Measurements from ENCODE around the gene PCDHGC5. TPM values are rescaled to one million over a fixed set of nuclear protein-coding genes. Genes with fewer than 3 reads are reported as not detected.
A peak's percentile ranks its signal among the peaks of the same experiment; 100 is the strongest.

The PCDHGC5 gene
- polyA plus RNA-seq, 1 experiment = 2.4 TPM

DNA sequence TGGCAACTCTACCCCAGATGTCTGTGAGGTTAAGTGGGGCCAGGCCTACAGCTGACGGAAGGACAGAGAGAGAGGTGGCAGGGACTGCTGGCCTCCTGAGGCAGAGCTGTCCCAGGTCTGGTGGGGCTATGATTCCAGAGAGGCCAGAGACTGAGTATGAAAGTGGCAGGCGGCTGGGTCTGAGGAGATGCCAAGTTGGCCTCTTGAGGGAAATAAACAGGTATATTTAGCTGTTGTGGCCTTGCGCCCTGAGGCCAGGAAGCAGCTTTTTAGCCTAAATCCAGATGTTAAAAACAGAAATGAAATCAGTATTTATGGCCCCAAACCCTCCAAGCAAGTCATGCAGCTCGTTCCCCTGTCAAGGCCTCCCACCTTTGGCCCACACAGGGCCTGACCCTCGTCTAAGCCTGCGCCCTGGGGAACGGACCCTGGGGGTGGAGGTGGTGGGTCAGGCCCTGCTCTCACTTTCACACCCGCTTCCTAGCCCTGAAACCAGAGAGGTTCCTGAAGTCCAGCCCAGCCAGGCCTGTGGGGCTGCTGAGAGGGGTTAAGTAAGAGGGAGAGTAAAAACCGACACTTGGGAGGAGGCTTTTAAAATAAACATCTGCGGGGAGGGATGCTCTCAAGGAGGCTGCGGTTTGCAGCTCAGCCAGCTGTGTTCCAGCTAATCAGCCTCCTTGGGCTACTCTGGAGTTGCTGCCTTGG, 18.7 kb downstream of the PCDHGC5 start:
- H3K27ac ChIP-seq (ENCODE audit: low read depth, low read length) = peak overlapping the region; percentile 91
- no peaks in the 10 kb centered on the region for H3K27me3 ChIP-seq (ENCODE audit: control insufficient read depth, insufficient read depth, low read length)
- ChIA-PET POLR2A (interaction anchor here (1.1 to 4.7 kb wide), 7 partner anchors 11 to 50 kb away, joined by 3 to 40 read pairs (median 8); partner anchors contain the start of genes PCDHGC3 and PCDHGC5), CTCF (interaction anchor here (0.5 to 11.7 kb wide), 10 partner anchors 8 to 95 kb away, joined by 3 to 165 read pairs (median 4); partner anchors contain the start of genes PCDHGA10 and PCDHGC5)
- TF ChIP-seq, protein P1, sequence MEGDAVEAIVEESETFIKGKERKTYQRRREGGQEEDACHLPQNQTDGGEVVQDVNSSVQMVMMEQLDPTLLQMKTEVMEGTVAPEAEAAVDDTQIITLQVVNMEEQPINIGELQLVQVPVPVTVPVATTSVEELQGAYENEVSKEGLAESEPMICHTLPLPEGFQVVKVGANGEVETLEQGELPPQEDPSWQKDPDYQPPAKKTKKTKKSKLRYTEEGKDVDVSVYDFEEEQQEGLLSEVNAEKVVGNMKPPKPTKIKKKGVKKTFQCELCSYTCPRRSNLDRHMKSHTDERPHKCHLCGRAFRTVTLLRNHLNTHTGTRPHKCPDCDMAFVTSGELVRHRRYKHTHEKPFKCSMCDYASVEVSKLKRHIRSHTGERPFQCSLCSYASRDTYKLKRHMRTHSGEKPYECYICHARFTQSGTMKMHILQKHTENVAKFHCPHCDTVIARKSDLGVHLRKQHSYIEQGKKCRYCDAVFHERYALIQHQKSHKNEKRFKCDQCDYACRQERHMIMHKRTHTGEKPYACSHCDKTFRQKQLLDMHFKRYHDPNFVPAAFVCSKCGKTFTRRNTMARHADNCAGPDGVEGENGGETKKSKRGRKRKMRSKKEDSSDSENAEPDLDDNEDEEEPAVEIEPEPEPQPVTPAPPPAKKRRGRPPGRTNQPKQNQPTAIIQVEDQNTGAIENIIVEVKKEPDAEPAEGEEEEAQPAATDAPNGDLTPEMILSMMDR (IDR thresholded peaks at IDR 0.05; ENCODE audit: low read depth, low read length) = no peak
- peak; percentile 83 for DNase-seq (ENCODE audit: low read depth, low spot score)
- no peaks in the 10 kb centered on the region for H3K9me3 ChIP-seq (ENCODE audit: control insufficient read depth, insufficient read depth, low read length)
- peak overlapping the region; percentile 31; the same call in 1 of the 2 replicates for H3K4me3 ChIP-seq (ENCODE audit: low read depth, low read length)

DNA sequence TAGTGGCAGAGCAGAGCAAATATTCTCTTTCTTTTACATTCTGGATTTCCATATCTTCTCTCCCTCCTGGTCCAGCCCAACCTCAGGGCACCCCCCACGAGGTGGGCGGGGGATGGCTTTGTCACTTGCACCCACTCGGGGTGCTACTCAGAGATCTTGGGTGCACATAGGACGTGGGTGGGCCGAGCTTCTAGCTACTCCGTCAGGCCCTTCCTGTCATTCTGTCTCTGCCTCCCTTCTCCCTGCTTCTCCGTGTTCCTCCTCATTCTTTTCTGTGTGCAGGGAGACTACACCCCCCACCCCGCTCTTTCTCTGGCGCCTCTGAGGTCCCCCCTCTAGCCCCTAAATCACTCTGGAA, 19.5 kb downstream of the PCDHGC5 start:
- Histone ChIP-seq H3K27me3 (ENCODE audit: control insufficient read depth, insufficient read depth, low read length) (no peaks in the 10 kb centered on the region), H3K4me3 (ENCODE audit: low read depth, low read length) (peak overlapping the region; percentile 40), H3K9me3 (ENCODE audit: control insufficient read depth, insufficient read depth, low read length) (no peaks in the 10 kb centered on the region), H3K27ac (ENCODE audit: low read depth, low read length) (peak overlapping the region; percentile 91)
- ChIA-PET POLR2A (interaction anchor here (1.1 to 4.7 kb wide), 6 partner anchors 10 to 49 kb away, joined by 5 to 40 read pairs (median 16); partner anchors contain the start of genes PCDHGC3 and PCDHGC5), CTCF (interaction anchor here (0.5 to 11.7 kb wide), 10 partner anchors 9 to 96 kb away, joined by 3 to 165 read pairs (median 4); partner anchors contain the start of genes PCDHGA10, PCDHGC3 and PCDHGC5)
- TF ChIP-seq, protein P1 (IDR thresholded peaks at IDR 0.05; ENCODE audit: low read depth, low read length) = no peak
- no peak for DNase-seq (ENCODE audit: low read depth, low spot score)

DNA sequence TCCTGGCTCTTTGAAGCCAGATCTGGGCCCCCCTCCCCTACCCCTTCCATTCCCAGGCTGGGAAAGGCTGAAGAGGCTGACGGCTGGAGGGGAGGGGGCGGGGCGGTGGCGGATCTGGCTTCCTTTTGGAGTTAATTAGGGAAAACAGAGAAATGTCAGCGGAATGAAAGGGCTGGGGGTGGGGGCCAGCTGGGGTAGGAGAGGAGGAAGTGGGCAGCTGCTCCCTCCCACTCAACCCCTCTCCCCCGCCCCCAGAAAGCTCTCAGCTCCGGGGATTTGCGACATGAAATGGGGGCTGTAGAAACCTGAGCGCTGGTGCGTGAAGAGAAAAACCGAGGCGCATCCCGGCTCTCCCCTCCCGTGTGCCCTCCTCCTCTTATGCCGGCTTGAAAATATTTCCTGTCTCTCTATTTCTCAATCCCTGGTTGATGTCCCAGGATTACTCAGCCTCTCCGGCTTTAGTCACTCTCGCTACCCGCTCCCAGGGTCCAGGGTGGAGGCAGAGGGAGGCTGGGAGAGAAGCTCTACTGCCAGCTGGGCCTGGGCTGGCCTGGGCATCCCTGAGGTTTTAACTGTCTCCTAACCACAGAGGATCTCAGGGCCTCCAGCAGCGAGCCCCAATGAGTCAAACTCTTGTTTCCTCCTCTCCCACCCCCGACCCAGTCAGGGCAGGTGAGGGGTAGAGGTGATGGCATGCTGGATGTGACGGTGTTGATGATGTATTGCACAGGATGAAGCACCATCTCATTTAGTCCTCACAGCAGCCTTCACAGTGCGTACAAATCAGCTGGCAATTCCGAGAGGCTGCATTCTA, 20.1 kb downstream of the PCDHGC5 start:
- ChIA-PET POLR2A (interaction anchor here (0.7 to 4.7 kb wide), 10 partner anchors 9 to 460 kb away, joined by 3 to 40 read pairs (median 4); partner anchors contain the start of genes PCDHGC3, PCDHGC5 and RNF14), CTCF (interaction anchor here (0.6 to 11.7 kb wide), 12 partner anchors 9 to 96 kb away, joined by 3 to 165 read pairs (median 4); partner anchors contain the start of genes PCDHGA10, PCDHGC3 and PCDHGC5)
- peak; percentile 92 for DNase-seq (ENCODE audit: low read depth, low spot score)
- TF ChIP-seq, protein P1 (IDR thresholded peaks at IDR 0.05; ENCODE audit: low read depth, low read length) = no peak
- Histone ChIP-seq H3K4me3 (ENCODE audit: low read depth, low read length) (peak overlapping the region; percentile 40), H3K9me3 (ENCODE audit: control insufficient read depth, insufficient read depth, low read length) (no peaks in the 10 kb centered on the region), H3K27ac (ENCODE audit: low read depth, low read length) (peak overlapping the region; percentile 91), H3K27me3 (ENCODE audit: control insufficient read depth, insufficient read depth, low read length) (no peaks in the 10 kb centered on the region)

DNA sequence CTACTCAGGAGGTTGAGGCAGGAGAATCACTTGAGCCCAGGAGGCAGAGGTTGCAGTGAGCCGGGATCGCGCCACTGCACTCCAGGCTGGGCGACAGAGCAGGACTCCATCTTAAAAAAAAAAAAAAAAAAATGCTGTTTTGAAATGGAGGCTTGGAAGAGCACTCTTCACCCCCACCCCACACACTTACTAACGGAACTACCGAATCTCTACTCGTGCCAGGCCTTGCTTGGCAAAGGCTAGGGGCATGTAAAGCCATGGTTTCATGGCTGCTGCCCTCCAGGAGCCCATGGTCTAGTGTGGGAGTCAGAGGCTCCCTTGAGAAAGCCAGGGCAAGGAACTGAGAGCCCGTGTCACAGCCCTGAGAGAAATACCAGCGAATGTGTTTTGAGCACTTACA, 21.3 kb downstream of the PCDHGC5 start:
- H3K4me3 ChIP-seq (ENCODE audit: low read depth, low read length) = no peak overlapping the region
- ChIA-PET POLR2A (interaction anchor here (1.0 to 4.7 kb wide), 2 partner anchors 11 to 14 kb away, joined by 3 to 40 read pairs; no protein-coding TSS in a partner anchor), CTCF (interaction anchor here (1.7 to 11.7 kb wide), 3 partner anchors 13 to 54 kb away, joined by 8 to 165 read pairs (median 12); no protein-coding TSS in a partner anchor)
- no peak overlapping the region for H3K27ac ChIP-seq (ENCODE audit: low read depth, low read length)
- DNase-seq (ENCODE audit: low read depth, low spot score) = no peak
- H3K9me3 ChIP-seq (ENCODE audit: control insufficient read depth, insufficient read depth, low read length) = no peaks in the 10 kb centered on the region
- no peaks in the 10 kb centered on the region for H3K27me3 ChIP-seq (ENCODE audit: control insufficient read depth, insufficient read depth, low read length)
- TF ChIP-seq, protein P1 (IDR thresholded peaks at IDR 0.05; ENCODE audit: low read depth, low read length) = no peak

Data from AG04450 (cell line).